HuH-7 (cell line): ENCODE measurements around the gene MUC20.
"Not testable (repeated sequence)": the region's sequence is repeated elsewhere in the genome, so short reads cannot be mapped to it uniquely, and the experiment has no call there.

ENCODE experiments used
- DNase-seq: peaks from one replicate; pipeline ENCODE4 v3.0.0; 2011; ENCODE audit warnings: low spot score

Gene MUC20

DNA sequence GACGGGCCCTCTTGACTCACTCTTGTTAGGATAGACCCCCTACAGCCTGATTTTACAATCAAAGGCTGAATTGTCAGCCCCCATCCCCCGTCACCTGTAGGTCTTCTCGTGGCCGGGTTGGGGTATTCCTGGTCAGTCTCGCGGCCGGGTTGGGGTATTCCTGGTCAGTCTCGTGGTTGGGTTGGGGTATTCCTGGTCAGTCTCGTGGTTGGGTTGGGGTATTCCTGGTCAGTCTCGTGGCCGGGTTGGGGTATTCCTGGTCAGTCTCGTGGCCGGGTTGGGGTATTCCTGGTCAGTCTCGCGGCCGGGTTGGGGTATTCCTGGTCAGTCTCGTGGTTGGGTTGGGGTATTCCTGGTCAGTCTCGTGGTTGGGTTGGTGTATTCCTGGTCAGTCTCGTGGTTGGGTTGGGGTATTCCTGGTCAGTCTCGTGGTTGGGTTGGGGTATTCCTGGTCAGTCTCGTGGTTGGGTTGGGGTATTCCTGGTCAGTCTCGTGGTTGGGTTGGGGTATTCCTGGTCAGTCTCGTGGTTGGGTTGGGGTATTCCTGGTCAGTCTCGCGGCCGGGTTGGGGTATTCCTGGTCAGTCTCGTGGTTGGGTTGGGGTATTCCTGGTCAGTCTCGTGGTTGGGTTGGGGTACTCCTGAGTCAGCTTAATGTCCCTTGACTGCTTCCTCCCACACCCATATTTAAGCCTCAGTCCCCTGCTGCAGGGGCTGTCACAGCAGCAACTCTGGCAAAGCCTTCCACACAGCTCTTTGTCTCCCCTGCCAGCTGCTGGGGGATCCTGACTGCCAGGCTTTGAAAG is 50.3 kb downstream of the MUC20 start:
- DNase-seq, result not testable (repeated sequence)

- DNase-seq, result no peak
Observed at GRCh38 chr3:195771646-195772300, 51.0 kb downstream of the MUC20 start.

GRCh38 chr3:195773956-195774537 is 53.3 kb downstream of the MUC20 start:
- no peak for DNase-seq

GRCh38 chr3:195774917-195775316 is 54.1 kb downstream of the MUC20 start:
- peak; percentile 82 for DNase-seq

DNA sequence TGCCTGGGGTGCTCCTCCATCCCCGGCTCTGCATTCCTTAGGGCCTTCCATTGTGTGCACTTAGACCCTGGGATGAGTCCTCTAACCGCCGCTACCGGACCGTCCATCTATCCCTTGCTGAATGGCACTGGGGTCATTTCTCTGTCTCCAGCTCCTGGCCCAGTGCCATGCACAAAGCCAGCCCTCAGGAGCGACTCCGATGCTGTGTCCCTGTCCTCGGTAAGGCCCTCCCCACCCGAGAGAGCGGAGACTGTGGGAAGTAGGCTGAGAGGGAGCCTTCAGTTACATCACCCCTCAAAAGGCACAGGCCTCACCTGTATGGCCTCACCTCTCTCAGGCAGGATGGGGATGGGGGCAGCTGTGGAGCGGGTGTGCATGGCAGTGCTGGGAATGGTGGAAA is 57.2 kb downstream of the MUC20 start:
- DNase-seq, result no peak

DNA sequence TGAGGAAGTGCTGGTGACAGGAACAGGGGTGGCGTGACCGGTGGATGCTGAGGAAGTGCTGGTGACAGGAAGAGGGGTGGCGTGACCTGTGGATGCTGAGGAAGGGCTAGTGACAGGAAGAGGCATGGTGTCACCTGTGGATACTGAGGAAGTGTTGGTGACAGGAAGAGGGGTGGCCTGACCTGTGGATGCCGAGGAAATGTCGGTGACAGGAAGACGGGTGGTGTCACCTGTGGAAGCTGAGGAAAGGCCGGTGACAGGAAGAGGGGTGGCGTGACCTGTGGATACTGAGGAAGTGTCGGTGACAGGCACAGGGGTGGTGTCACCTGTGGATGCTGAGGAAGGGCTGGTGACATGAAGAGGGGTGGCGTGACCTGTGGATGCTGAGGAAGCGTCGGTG is 60.5 kb downstream of the MUC20 start:
- DNase-seq, result not testable (repeated sequence)
